ENCODE results near the gene LRFN2.

GRCh38 chr6:40417031-40417430 lies 170.1 kb downstream of the LRFN2 start:
- TF ChIP-seq, protein P1, sequence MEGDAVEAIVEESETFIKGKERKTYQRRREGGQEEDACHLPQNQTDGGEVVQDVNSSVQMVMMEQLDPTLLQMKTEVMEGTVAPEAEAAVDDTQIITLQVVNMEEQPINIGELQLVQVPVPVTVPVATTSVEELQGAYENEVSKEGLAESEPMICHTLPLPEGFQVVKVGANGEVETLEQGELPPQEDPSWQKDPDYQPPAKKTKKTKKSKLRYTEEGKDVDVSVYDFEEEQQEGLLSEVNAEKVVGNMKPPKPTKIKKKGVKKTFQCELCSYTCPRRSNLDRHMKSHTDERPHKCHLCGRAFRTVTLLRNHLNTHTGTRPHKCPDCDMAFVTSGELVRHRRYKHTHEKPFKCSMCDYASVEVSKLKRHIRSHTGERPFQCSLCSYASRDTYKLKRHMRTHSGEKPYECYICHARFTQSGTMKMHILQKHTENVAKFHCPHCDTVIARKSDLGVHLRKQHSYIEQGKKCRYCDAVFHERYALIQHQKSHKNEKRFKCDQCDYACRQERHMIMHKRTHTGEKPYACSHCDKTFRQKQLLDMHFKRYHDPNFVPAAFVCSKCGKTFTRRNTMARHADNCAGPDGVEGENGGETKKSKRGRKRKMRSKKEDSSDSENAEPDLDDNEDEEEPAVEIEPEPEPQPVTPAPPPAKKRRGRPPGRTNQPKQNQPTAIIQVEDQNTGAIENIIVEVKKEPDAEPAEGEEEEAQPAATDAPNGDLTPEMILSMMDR (IDR thresholded peaks at IDR 0.05): no peak
- TF ChIP-seq POLR2AphosphoS5 (IDR thresholded peaks at IDR 0.05; ENCODE audit: insufficient read depth in 1 of 2, low read depth in 1 of 2): no peak
- no peak for TF ChIP-seq POLR2A (IDR thresholded peaks at IDR 0.05)
